ENCODE data around the gene TMCO6. TPM values are rescaled to one million over a fixed set of nuclear protein-coding genes. Genes with fewer than 3 reads are reported as not detected.
"Not testable (repeated sequence)": the region's sequence is repeated elsewhere in the genome, so short reads cannot be mapped to it uniquely, and the experiment has no call there.

Gene TMCO6
- total RNA-seq, 2 experiments from 2014 or later = 33.5 to 38.8 TPM

DNA sequence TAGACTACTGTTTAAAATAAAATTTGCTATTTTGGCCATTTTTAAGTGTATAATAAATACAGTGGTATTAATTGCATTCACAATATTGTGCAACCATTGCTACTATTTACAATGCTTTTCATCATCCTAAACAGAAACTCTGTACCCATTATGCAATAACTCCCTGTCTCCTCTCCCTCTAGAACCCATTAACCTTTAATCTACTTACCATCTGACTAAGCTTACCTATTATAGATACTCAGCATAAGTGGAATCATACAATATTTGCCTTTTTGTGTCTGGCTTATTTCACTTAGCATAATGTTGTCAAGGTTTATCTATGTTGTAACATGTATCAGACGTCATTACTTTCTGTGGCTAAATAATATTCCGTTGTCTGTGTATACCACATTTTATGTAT lies 32.2 kb upstream of the TMCO6 start:
- H3K36me3 Mint-ChIP-seq (ENCODE audit: low read depth) = no peaks in the 10 kb centered on the region
- ChIA-PET CTCF (no interaction called here), POLR2A (no interaction called here)
- no peaks in the 10 kb centered on the region for H3K9me3 Mint-ChIP-seq
- no peak for DNase-seq
- H3K27ac Mint-ChIP-seq = no peak overlapping the region
- H3K27me3 Mint-ChIP-seq = peaks cover 11% of the 10 kb centered on the region
- H3K4me1 Mint-ChIP-seq = peaks cover 13% of the 10 kb centered on the region
- no peak overlapping the region for H3K4me3 Mint-ChIP-seq

DNA sequence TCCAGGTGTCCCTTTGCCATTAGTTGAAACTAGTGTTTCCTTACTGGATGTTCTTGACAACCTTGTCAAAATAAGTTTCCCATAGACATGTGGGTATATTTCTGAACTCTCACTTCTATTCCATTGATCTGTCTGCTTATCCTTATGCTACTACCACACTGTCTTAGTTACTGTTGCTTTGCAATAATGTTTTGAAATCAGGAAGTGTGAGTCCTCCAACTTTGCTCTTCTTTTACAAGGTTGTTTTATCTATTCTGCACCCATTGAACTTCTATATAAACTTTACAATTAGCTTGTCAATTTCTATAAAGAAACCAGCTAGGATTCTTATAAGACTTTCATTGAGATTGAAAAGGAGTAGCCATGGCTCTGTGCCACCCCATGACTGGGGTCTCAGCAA lies 30.5 kb upstream of the TMCO6 start:
- ChIA-PET CTCF (interaction anchor here (0.6 kb wide), 1 partner anchor 1651 kb away, joined by 4 read pairs; no protein-coding TSS in a partner anchor), POLR2A (no interaction called here)
- peaks cover 17% of the 10 kb centered on the region for H3K4me1 Mint-ChIP-seq
- no peak overlapping the region for H3K27ac Mint-ChIP-seq
- H3K9me3 Mint-ChIP-seq = no peaks in the 10 kb centered on the region
- H3K36me3 Mint-ChIP-seq (ENCODE audit: low read depth) = no peaks in the 10 kb centered on the region
- H3K27me3 Mint-ChIP-seq = peaks cover 12% of the 10 kb centered on the region
- DNase-seq = no peak
- no peak overlapping the region for H3K4me3 Mint-ChIP-seq

DNA sequence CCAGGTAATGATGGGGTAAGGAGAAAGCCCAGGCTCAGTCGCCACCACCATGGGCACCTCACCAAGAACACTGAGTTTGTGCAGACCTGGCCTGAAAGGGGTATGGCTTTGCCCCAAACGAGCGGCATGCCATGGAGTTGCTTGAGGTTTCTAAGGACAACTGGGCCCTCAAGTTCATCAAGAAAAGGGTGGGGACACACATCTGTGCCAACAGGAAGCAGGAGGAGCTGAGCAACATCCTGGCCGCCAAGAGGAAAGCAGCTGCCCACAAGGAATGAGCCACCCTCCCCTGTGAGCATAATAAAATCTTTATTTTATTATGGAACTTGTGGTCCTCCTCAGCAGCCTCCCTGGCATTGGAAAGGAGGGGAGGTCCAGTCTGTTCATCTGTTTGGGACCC lies 30.1 kb upstream of the TMCO6 start:
- no peak for DNase-seq
- POLR2A ChIA-PET = interaction anchor here (0.6 kb wide), 1 partner anchor 14 kb away, joined by 4 read pairs; no protein-coding TSS in a partner anchor
- CTCF ChIA-PET = interaction anchor here (0.6 to 0.9 kb wide), 2 partner anchors 14 to 1652 kb away, joined by 4 read pairs; no protein-coding TSS in a partner anchor

DNA sequence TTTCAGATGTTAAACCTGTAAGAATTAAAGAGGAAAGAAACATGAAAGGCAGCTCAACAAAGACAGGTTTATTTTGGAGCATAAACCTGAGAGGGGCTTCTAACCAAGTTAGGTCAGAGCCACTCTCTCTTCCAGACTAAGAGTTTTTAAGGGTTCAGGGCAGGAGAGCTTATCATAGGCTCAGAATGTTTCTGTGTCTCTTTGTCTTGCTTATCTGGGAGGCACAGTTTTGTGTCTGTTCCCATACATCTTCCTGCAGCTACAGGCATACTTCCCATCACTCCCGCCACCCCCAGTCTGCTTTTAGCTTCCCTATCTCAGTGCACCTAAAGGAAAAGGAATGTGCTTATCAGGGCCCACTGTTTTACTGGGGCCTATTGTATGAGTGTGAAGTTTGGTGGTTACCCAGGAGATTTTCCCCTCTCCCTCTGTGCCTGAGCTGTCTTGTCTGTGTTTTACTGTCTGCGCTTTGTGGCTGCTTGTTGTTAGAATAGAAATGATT lies 28.2 kb upstream of the TMCO6 start:
- Mint-ChIP-seq H3K4me3 (no peak overlapping the region), H3K9me3 (no peaks in the 10 kb centered on the region), H3K36me3 (ENCODE audit: low read depth) (no peaks in the 10 kb centered on the region), H3K4me1 (peaks cover 17% of the 10 kb centered on the region), H3K27ac (no peak overlapping the region), H3K27me3 (peaks cover 5% of the 10 kb centered on the region)
- DNase-seq = no peak
- CTCF ChIA-PET = no interaction called here
- POLR2A ChIA-PET = no interaction called here

More for the DNA sequence above, 30.1 kb upstream of the TMCO6 start:
- peaks cover 12% of the 10 kb centered on the region for H3K27me3 Mint-ChIP-seq
- no peak overlapping the region for H3K27ac Mint-ChIP-seq
- H3K36me3 Mint-ChIP-seq (ENCODE audit: low read depth) = no peaks in the 10 kb centered on the region
- peaks cover 17% of the 10 kb centered on the region for H3K4me1 Mint-ChIP-seq
- no peak overlapping the region for H3K4me3 Mint-ChIP-seq
- no peaks in the 10 kb centered on the region for H3K9me3 Mint-ChIP-seq

DNA sequence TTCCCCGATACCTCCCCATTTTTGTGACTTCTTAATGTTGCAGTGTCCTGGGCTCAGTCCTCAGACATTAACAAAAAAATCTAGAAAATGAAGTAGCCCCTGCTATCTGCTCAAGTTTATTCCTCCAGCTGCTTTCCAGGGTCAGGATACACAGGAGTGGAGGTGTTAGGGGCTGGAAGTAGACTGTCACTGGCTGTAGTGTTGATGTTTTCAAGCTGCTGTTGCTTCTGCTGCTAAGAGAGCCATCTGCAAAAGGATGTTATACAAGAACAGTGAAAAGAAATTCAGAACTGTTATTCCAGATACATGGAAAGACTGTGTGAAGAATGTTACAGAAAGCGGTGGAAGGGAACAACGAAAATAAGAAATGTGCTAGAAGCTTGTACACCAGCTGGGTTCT lies 16.9 kb upstream of the TMCO6 start:
- no peaks in the 10 kb centered on the region for H3K36me3 Mint-ChIP-seq (ENCODE audit: low read depth)
- H3K27me3 Mint-ChIP-seq = peaks cover 35% of the 10 kb centered on the region
- H3K4me1 Mint-ChIP-seq = no peaks in the 10 kb centered on the region
- no peak overlapping the region for H3K27ac Mint-ChIP-seq
- ChIA-PET CTCF (interaction anchor here (0.5 to 2.4 kb wide), 4 partner anchors 12 to 1275 kb away, joined by 3 to 8 read pairs (median 4); partner anchors contain the start of gene EIF4EBP3), POLR2A (no interaction called here)
- no peaks in the 10 kb centered on the region for H3K9me3 Mint-ChIP-seq
- H3K4me3 Mint-ChIP-seq = no peak overlapping the region
- DNase-seq = no peak

DNA sequence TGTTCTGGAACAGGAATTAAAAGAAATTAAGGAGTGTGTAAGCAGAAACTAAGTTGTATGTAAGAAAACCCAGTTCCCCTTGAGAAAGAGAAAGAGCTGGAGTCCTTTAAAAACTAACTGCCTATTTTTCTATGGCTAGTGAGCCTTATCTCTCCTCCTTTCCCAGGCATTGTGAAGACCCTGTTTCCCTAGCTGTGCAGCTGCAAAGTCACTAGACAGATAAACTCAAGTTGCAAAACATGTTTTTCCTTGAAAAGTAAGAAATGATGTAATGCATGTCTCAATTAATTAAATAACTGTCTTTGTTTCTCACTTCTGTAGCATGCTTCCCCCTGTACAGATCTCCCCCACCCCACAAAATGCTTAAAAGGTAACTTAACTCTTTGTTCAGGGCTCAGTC lies 16.2 kb upstream of the TMCO6 start:
- POLR2A ChIA-PET, DNase-seq: not testable (repeated sequence)
- H3K27me3 Mint-ChIP-seq = peaks cover 36% of the 10 kb centered on the region

DNA sequence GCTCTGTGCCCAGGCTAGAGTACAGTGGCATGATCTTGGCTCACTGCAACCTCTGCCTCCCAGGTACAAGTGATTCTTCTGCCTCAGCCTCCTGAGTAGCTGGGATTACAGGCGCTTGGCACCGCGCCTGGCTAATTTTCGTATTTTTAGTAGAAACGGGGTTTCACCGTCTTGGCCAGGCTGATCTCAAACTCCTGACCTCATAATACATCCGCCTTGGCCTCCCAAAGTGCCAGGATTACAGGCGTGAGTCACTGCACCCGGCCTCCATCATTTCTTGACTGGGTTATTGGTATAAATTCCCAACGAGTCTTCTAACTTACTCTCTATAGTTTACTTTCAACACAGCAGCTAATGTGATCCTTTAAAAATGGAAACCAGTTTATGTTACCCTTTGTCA lies 14.4 kb upstream of the TMCO6 start:
- H3K27me3 Mint-ChIP-seq = peaks cover 21% of the 10 kb centered on the region
- POLR2A ChIA-PET; H3K4me1 Mint-ChIP-seq; H3K27ac Mint-ChIP-seq; DNase-seq; H3K9me3 Mint-ChIP-seq; H3K4me3 Mint-ChIP-seq; H3K36me3 Mint-ChIP-seq (ENCODE audit: low read depth): not testable (repeated sequence)
- CTCF ChIA-PET = interaction anchor here (1.5 to 2.7 kb wide), 2 partner anchors 13 to 261 kb away, joined by 3 to 5 read pairs; no protein-coding TSS in a partner anchor

More for the DNA sequence above, 16.2 kb upstream of the TMCO6 start:
- not testable (repeated sequence) for H3K27ac Mint-ChIP-seq; H3K4me3 Mint-ChIP-seq; H3K9me3 Mint-ChIP-seq; H3K4me1 Mint-ChIP-seq; H3K36me3 Mint-ChIP-seq (ENCODE audit: low read depth)
- CTCF ChIA-PET = interaction anchor here (0.5 to 2.4 kb wide), 4 partner anchors 12 to 1275 kb away, joined by 3 to 8 read pairs (median 4); partner anchors contain the start of gene EIF4EBP3

DNA sequence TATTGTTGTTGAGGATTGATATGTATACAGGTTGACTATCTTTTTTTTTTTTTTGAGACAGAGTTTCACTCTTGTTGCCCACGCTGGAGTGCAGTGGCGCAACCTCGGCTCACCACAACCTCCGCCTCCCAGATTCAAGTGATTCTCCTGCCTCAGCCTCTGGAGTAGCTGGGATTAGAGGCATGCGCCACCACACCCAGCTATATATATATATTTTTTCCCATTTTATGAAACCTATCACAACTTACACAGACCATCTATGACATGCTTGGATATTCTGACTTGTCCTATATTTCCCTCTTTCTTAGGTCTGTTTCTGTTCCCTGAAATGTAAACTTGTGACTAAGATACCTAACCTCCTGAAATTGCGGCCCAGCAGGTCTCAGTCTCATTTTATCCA lies 11.3 kb upstream of the TMCO6 start:
- peaks cover 2% of the 10 kb centered on the region for H3K36me3 Mint-ChIP-seq (ENCODE audit: low read depth)
- H3K27ac Mint-ChIP-seq = no peak overlapping the region
- peaks cover 29% of the 10 kb centered on the region for H3K27me3 Mint-ChIP-seq
- DNase-seq = no peak
- H3K4me1 Mint-ChIP-seq = peaks cover 13% of the 10 kb centered on the region
- POLR2A ChIA-PET = no interaction called here
- peaks cover 2% of the 10 kb centered on the region for H3K9me3 Mint-ChIP-seq
- CTCF ChIA-PET = interaction anchor here (0.6 to 2.1 kb wide), 4 partner anchors 11 to 292 kb away, joined by 3 to 8 read pairs (median 4); partner anchors contain the start of gene TMCO6
- H3K4me3 Mint-ChIP-seq = no peak overlapping the region

DNA sequence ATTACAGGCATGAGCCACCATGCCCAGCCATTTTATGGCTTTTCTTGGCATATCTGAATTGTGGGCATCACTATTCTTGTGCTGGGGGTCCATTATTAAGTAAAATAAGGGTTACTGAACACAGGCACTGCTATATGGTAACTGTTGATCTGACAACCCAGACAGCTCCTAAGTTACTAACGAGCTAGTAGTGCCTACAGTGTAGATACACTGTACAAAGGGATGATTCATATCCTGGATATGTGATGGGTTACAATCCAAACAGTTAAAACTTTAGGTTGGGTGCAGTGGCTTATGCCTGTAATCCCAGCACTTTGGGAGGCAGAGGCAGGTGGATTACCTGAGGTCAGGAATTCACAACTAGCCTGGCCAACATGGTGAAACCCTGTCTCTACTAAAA lies 10.5 kb upstream of the TMCO6 start:
- ChIA-PET POLR2A (no interaction called here), CTCF (interaction anchor here (2.1 kb wide), 1 partner anchor 10 kb away, joined by 8 read pairs; the partner anchor contains the start of gene TMCO6)
- H3K9me3 Mint-ChIP-seq = peaks cover 2% of the 10 kb centered on the region
- no peak for DNase-seq
- H3K4me3 Mint-ChIP-seq = no peak overlapping the region
- peaks cover 2% of the 10 kb centered on the region for H3K36me3 Mint-ChIP-seq (ENCODE audit: low read depth)
- peaks cover 29% of the 10 kb centered on the region for H3K27me3 Mint-ChIP-seq
- H3K4me1 Mint-ChIP-seq = peaks cover 18% of the 10 kb centered on the region
- H3K27ac Mint-ChIP-seq = no peak overlapping the region

DNA sequence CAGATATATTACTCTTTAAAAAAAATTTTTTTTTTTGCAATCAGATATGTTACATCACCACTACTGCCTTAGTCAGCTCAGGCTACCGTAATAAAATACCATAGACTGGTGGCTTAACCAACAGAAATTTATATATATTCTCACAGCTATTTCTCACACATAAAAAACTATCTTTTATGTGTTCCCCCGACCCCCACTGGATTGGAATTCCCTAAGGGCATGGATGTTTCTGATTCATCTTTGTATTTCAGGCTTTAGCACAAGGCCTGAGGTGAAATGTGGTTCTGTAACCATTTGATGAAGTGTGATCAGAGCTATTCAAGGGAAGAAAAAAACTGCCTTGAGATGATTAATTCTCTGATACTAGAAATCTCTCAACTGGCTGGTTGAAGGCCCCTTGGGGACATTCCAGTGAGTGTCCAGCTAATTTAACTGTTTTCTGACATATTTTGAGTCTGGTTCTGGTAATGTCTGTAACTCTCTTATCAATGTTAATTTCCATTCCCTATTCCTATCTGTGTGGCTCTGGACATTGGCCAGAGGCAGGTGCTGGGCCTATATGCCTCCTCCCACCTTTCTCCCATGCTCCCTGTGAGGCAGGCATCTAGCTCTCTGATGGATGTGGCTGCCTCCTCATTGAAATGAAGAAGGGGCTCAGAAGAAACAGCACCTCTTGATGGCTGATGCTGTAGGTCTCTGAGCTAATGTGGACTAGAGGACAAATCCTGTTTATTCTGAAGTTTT lies 8.8 kb upstream of the TMCO6 start:
- H3K4me3 Mint-ChIP-seq = no peak overlapping the region
- H3K4me1 Mint-ChIP-seq = peaks cover 28% of the 10 kb centered on the region
- CTCF ChIA-PET = interaction anchor here (0.5 to 1.4 kb wide), 4 partner anchors 12 to 571 kb away, joined by 3 to 7 read pairs (median 4); partner anchors contain the start of genes IK and NDUFA2

DNA sequence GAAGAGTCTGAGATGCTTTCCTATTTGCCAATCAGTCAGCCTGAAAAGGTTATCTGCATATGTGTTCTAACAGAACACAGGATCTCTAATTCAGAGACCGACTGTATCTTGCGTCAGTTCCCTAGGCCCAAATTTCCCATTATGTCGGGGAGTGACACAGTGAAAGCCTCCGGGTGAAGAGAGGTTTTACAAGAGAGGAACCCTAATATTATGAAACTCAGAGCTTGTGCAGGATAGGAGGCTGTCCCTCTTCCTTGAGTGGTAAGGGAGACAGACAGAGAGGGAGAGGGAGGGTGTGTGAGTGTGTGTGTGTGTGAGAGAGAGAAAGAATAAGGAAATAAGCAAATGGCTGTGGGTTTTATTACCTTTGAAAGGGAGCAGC lies 8.2 kb upstream of the TMCO6 start:
- peak overlapping the region; percentile 7 for H3K4me3 Mint-ChIP-seq

More for the DNA sequence above, 8.8 kb upstream of the TMCO6 start:
- Mint-ChIP-seq H3K27ac (no peak overlapping the region), H3K9me3 (peaks cover 2% of the 10 kb centered on the region), H3K27me3 (peaks cover 29% of the 10 kb centered on the region), H3K36me3 (ENCODE audit: low read depth) (peaks cover 2% of the 10 kb centered on the region)
- DNase-seq = no peak
- POLR2A ChIA-PET = no interaction called here

DNA sequence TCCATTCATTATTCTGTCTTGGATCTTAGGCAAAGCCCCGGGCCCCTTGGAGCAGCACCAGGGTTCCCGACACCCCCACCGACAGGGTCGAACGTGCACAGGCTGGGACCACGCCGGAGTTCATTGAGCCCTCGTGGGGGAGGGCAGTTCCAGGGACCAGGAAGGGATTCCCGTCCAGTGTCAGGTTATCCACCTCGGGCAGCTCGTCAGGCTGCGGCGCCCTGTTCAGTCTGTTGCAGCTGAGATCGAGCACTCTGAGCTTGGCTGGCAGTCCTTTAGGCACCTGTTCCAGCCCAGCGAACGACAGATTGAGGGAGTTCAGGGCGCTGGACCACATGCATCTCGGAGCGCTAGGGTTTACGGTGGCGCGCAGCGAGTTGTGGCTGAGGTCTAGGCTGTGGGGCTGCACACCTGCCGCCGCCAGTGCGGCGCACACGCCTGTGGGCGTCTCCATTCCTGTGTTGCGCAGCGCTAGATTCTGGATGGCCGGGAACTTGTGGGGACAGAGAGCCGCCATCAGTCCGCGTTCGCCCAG lies 7.4 kb upstream of the TMCO6 start:
- DNase-seq = peak; percentile 25
- ChIA-PET POLR2A (no interaction called here), CTCF (interaction anchor here (1.0 to 1.4 kb wide), 4 partner anchors 31 to 268 kb away, joined by 3 to 6 read pairs (median 4); no protein-coding TSS in a partner anchor)
- H3K4me3 Mint-ChIP-seq = peak overlapping the region; percentile 76
- peaks cover 24% of the 10 kb centered on the region for H3K27me3 Mint-ChIP-seq
- H3K4me1 Mint-ChIP-seq = peaks cover 30% of the 10 kb centered on the region
- peaks cover 2% of the 10 kb centered on the region for H3K9me3 Mint-ChIP-seq
- peak overlapping the region; percentile 36 for H3K27ac Mint-ChIP-seq
- H3K36me3 Mint-ChIP-seq (ENCODE audit: low read depth) = peaks cover 2% of the 10 kb centered on the region

More for the DNA sequence above, 8.2 kb upstream of the TMCO6 start:
- H3K4me1 Mint-ChIP-seq = peaks cover 30% of the 10 kb centered on the region
- no peak overlapping the region for H3K27ac Mint-ChIP-seq
- POLR2A ChIA-PET = no interaction called here
- peaks cover 29% of the 10 kb centered on the region for H3K27me3 Mint-ChIP-seq
- H3K9me3 Mint-ChIP-seq = peaks cover 2% of the 10 kb centered on the region
- peaks cover 2% of the 10 kb centered on the region for H3K36me3 Mint-ChIP-seq (ENCODE audit: low read depth)
- DNase-seq = no peak
- CTCF ChIA-PET = interaction anchor here (0.5 to 1.4 kb wide), 2 partner anchors 12 to 273 kb away, joined by 4 to 7 read pairs; no protein-coding TSS in a partner anchor

All from activated CD4-positive, alpha-beta T cell treated with anti-CD3 and anti-CD28 coated beads, Interleukin-2, amount 10 ng/mL, durations not matched to agents 7 days and 5 days (primary cell).